HT1080 (cell line): ENCODE results near the gene STIMATE. TPM values are rescaled to one million over a fixed set of nuclear protein-coding genes. Genes with fewer than 3 reads are reported as not detected.

ENCODE experiments used
- DNase-seq: peaks from one replicate; pipeline ENCODE4 v3.0.0-alpha.2; 2015; ENCODE audit warnings: low read depth
- total RNA-seq: library from RNA; depleted of rRNA; stranded (reverse); fragments of >200 nt; shearing (Covaris generic); gene quantifications from 2 replicates; pipeline ENCODE4 v1.2.3, GENCODE V29; 2014

STIMATE gene
- total RNA-seq, 1 experiment from 2014 or later, result 18.7 TPM

DNA sequence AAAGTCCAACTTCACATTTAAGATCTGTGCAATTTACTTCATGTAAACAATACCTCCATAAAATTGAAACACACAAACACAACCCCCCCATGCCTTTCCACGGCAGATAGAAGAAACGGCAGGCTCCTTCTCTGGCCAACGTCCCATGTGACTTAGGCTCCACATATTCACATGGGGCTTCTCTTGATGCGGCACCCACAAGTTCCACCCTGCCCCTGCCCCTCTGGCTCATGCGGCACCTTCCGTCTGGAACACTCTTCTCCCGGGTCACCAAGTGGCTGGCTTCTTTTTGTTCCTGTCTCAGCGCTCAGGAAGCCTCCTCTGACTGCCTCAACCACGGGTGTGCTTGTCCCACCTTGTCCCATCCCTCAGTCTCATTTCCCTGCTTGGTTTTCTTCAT lies 25.6 kb downstream of the STIMATE start:
- no peak for DNase-seq

DNA sequence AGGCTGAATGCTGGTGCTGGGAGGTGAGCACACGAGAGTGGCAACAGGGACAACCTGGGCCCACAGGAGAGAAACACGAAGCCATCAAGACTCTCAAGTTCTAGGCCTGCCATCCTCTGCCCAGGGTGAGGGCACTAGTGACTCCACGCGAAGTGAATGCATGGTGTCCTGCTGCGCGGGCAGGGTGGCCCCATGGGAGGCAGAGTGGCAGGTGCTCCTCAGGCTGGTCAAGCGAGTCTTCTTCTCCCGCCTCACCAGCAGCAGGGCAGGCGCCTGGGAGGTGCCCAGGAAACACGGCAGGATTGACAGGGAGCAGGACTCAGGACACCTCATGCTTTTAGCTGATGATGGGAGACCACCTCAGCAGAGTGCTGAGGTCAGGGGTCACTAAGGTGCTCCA lies 26.9 kb downstream of the STIMATE start:
- DNase-seq, result no peak

DNA sequence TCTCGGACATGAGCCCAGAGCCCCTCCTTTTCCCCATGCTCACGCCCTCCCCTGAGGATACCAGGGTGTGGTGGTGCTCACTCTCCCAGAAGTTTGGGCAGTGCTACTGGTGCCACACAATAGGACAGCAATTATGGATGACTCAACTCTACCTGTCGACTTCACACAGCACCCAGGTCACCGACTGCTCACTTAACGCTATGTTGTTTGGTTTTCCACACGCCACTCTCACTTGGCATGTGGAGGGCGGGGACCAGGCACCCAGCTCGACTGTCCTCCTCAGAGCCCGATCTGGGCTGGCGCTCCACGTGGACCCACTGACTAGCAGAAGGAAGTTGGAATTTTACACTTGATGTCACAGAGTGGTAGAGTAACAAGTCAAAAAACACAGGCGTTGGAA lies 30.9 kb downstream of the STIMATE start:
- DNase-seq, result no peak

DNA sequence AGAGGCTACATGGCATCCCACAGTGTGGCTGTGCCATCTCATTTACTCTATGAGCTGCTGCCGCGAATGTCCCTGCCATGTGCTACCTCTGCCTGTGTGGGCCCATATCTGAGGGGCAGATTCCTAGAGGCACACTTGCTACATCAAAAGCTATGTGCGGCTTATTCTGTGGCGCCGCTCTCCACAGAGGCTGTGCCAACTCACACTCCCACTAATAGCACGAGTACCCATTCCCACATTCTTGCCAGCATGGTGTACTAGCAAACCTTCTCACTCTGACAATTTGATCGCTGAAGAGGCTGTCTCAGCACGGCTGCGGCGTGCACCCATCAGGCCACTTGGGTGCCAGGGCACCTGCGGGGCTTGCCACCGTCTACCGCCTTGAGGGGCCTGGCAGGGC lies 31.4 kb downstream of the STIMATE start:
- DNase-seq, result no peak

DNA sequence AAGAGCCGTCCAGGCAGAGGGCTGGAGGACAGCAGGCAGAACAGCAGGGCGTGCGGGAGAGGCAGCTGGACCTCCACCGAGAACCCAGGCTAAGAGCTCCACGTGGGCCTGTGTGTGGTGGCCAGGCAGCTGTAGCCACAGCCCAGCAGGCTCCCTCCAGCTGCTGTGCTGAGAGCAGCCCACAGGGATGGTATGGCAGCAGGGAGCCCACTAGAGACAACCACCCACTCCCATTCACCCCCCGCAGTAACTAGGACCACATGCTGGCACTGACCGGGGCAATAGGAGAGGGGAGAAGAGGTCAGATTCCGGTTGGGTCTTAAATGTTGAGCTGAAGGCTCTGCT lies 37.0 kb downstream of the STIMATE start:
- DNase-seq, result no peak

DNA sequence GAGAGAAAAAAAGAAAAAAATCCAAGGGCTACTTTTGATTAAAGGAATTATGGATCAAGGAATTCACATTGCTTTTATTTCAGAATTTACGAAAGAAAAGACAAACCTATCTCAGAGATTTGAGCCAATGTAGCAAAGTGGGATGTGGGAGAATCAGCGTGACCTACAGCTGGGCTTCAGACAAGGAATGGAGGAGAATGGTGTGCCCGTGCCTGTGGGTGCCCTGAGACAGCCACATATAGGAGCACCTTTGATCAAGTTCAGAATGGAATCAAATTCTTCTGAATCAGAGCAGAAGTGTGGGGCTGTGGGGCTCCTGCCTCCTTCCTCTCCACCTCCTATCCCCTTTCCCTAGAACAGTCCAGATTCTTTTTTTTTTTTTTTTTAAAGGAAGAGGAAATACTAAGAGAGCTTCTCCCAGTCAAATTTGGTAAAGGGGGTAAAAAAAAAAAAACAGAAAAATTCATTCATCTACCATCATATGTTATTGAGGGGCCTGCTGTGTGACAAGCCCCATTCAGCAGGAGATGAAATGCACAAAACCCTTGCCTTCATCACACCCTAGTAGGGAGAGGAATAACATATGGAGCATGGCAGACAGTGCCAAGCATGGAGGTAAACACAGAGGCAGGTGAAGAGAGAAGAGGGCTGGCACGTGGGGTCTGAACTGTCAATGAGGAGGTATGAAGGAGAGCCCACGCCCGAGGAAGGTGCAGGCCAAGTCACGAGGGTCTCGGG lies 37.5 kb downstream of the STIMATE start:
- no peak for DNase-seq

DNA sequence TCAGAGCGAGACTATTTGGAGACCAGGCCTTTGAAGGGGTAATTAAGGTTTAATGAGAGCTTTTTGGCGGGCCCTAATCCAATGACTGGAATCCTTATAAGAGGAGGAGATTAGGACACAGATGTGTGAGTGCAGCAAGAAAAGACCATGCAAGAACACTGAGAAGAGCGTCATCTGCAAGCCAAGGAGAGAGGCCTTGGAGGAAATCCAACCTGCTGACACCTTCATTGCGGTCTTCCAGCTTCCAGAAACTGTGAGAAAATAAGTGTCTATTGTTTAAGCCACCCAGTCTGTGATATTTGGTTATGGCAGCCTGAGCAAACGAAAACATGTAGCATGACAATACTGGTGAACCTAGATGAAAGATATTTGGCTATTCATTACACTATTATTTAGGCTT lies 39.5 kb downstream of the STIMATE start:
- DNase-seq, result no peak

DNA sequence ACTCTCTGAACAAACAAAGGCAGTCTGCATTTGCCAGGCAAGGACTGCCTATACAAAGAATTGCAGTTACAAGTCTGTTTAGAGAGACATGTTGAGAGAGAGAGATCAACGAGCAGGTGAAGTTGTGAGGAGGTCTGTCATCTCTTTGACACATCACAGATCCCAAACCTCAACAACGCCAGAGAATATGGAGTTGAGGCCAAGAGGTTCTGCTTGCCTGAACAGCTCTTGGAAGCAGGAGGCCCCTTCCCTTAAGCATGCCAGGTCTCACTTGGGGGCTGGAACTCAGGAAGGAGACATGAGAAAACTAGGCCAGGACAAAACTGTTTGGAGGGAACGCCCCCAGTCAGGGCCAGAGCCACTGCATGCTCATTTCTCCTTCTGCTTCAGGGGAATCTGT lies 40.2 kb downstream of the STIMATE start:
- DNase-seq, result no peak

DNA sequence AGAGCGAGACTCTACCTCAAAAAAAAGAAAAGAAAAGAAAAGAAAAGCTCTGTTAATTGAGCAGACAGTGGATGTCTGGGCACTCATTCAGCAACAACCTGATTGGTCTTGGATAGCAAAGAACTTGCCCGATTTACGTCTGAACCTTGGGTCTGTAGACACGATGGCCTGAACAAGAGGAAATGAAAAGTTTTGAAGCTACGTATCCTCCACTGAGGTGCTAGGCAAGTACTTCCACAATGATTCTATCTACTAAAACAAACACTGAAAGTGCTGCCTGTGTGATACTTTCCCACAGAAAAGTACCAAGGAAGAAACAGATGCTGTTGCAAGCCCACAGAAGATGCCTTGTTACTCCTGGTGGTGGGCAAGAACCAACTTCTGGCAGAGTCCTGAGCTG lies 40.7 kb downstream of the STIMATE start:
- DNase-seq, result no peak

DNA sequence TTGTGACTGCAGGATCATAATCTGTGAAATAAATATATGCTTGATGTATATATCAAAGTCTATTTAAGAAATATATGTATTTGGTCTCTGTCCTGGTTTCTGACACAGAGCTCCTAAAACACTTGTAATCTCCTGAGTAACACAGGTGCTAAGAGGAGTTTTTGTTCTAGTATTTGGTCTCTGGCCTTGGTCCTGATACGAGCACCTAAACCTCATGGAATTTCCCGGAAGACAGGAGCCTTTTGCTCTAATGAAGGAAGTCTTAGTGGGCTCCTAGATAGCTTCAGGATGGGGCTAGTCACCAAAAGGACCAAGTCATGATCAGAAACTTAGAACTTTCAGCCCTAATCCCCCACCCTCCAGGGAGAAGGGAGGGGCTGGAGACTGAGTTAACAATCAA lies 43.3 kb downstream of the STIMATE start:
- no peak for DNase-seq

DNA sequence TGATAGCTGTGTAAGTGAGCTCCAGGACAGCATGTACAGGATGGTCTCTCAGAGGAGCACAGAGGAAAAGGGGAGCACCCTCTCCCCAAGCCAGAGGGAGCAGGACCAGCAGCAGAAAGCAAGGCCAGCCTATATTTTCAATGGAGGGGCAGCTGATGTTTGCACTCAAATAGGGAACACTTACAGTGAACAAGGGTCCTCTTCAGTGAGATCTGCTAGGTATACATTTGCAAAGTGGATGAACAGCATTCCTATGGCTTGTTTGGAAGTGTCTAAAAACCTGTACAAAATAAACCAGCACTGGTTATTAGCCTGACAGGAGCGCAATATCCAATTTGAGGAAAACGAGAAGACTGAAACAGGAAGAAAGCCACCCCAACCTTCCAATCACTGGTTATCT lies 44.9 kb downstream of the STIMATE start:
- no peak for DNase-seq

DNA sequence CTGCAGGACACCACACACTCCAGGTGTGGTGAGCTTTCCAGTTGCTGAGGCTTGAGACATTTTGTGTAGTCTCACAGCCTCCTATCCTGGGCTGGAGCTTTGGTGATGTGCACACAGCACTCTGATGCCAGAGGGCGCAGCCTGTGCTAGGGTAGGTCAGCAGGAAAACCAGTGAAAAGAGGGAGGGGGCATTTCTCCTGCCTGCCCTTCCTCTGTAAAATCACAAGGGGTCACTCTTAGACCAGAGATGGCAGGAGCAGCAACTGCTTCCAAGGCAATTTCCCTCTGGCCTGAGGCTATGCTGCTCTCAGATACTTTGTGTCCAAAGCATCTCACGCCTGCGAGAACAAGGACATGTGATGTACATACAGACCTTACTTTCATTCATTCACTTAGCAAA lies 46.0 kb downstream of the STIMATE start:
- peak; percentile 65 for DNase-seq

DNA sequence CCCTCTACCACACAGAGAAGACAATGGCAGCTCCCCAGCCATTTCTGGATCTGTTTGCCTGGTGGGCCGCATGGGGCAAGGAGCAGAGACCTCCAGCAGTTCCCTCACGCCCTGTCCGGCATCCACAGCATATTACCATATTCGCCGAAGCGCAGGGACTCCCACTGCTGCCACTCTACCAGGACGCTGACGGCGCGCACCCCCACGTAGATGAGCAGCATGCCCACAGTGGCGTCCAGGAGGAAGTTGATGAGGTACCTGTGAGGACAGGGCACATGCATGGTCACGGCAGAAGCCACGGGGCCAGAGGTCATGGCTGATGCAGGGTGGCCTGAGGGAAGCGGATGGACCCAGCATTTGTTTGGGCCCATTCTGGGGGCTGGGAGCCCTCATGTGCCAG lies 47.7 kb downstream of the STIMATE start:
- no peak for DNase-seq

DNA sequence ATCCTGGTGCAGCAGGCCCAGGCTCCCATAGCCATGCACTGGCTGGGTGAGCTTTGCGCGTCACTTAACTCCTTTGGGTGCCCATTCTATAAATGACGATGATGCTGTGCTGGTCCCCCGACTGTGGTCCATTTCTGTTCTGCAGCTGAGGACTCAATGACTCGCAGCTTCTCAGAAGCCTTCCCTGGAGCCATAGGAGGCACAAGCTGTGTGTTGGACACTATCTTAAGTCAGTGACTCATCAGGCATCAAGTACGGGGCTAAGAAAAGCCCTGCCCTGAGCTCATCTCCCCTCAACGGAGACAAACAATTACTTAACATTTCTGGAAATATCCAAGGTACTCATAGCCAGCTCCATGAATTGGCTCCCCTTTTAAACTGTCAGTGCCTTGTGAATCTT lies 48.7 kb downstream of the STIMATE start:
- DNase-seq, result peak; percentile 58

DNA sequence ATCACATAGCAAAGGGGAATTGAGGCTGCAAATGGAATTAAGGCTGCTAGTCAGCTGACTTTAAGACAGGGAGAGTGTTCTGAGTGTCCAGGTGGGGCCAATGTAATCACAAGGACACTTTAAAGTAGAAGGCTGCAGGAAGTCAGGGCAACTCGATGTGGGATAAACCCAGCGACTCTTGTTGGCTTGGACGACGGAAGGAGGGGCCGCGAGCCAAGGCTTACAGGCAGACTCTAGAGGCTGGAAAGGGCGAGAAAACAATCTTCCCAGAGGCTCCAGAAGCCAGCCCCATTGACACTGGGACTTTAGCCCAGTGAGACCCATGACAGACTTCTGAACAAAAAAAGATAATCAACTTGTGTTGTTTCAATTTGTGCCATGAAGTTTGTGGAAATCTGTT lies 49.6 kb downstream of the STIMATE start:
- no peak for DNase-seq

DNA sequence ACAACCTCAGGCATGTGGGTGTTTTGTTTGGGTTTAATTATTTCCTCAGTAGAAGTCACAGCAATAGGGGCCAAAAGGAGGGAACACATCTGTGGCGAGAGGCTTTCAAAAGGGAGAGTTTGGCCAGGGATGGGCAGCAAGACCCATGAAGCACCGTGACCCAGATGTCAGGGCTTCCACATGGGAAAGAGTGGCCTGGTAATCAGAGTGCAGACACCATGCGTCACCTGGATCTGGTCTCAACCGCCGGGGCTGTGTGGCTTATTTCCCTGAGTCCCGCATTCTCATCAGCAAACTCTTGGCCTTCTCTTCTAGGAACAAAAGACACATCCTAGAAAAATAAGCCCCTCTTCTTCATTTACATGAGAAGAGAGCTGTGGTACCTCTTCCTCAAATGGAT lies 50.1 kb downstream of the STIMATE start:
- DNase-seq, result no peak

DNA sequence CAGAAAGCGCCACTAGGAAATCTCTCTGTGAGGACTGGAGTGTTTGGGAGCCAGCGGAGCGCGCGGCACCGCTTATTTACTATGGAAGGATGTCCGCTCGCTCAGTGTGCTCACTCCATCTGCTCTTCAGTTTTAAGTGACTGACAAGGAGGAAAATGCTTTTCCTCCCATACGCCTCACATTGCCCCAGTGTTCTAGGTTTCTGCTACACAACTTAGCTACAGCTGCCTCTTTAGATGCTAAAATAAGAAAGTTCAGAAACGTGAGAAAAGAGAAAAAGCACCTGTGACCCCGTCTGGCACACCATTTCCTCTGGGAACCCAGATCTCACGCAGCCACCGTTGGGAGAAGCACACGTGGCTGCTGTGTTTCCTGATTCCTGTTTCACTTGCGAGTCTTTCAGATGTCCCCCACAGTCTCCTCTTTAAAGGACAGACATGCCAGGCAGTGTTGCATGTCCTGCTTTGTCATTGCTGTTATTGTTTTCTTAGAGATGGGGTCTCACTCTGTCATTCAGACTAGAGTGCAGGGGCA lies 50.8 kb downstream of the STIMATE start:
- no peak for DNase-seq

DNA sequence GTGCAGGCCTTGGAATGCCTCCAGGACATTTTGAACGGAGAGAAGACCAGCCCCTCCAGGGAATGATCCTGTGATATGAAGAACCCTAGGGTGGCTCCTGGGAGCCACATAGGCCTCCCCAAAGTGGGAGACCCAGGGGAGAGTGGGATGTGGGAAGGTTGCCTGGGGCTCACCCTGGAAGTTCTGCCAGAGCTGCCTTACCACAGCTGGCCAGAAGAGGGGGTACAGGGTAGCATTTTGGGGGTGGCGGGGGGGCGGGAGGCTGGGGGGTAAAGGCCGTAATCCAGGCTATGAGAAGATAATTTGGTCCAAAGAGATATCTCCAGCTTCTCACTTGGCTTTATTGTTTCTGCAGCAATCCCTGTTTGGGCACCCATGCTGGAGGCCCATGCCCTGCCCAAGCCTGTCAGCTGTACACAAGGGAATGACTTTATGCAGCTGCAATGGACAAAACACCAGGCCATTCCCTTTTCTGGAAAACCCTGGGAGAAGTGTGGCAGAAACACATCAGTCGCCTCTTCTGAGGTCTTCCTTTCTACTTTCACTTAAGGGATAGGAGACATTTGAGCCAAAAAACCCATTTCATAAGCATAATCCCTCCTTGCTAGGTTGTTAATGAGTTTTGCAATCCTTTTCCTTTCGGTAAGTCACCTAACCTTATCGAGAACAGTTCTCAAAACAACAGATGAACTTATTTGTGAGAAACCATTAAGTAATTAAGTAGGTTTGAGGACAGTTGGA lies 51.5 kb downstream of the STIMATE start:
- DNase-seq, result no peak

DNA sequence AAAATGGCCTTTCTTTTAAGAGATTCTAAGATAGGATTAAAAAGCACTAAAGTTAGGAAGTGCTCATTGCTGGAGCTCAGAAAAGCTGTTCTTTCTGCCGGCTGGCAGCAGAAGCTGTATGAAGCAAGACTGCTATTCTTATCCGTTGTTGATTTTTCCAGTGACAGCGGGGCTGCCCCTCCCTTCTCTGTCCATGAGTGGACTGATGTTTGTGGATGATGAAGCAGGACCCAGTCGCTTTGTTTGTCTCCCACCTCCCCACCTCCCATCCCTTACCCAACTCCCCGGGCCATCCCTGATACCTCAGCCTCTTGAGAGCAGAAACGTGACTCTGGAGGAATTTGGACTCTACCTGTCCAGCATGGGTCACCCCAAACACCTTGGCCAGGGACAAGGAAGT lies 52.2 kb downstream of the STIMATE start:
- DNase-seq, result no peak

DNA sequence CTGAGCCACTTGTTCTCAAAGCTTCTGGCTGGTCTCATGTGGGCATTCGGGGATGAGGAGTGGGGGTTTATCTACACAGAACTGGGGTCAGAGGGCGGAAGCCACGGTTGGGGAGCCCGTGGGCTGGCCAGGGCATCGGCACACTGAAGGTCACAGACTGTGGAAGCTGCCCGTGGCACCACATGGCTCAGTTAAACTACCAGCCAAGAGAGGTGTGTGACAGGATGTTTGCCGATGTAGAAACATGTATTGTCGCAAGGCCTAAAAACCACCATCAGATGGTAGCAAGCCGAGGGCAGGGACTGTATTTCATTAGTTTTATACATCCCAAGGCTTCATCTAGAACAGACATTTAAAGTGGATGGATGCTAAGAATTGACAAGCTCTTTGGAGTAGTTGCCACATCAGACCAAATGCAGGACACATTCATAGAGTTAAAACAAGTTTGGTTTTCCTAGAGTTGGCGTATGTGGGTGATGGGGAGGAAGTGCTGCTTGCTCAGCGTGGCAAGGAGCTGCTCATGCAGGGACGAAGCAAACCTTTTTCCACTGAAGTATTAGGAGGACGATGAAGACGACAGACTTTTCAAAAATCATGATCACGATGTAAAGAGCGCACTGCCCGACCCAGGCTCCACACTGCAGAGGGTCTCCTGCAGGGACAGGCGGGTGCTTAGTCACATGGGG lies 52.9 kb downstream of the STIMATE start:
- DNase-seq, result no peak

DNA sequence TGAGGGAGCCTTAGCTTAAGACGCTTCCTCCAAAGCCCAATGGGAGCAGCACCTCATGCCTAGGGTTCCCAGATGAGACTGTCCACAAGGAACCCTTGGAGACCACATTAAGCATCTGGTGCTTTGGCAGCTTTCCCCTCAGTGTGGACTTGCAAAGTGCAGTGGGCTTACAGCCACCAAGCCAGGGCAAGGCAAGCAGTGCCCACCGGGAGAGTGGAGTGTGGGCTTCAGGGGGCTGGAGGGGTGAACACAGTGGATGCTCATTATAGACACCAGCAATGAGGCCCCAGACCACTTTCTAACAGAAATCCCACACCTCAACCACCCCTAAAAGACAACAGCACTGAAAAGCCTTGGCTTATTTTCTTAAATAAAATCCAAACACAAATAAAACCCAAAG lies 53.5 kb downstream of the STIMATE start:
- no peak for DNase-seq

DNA sequence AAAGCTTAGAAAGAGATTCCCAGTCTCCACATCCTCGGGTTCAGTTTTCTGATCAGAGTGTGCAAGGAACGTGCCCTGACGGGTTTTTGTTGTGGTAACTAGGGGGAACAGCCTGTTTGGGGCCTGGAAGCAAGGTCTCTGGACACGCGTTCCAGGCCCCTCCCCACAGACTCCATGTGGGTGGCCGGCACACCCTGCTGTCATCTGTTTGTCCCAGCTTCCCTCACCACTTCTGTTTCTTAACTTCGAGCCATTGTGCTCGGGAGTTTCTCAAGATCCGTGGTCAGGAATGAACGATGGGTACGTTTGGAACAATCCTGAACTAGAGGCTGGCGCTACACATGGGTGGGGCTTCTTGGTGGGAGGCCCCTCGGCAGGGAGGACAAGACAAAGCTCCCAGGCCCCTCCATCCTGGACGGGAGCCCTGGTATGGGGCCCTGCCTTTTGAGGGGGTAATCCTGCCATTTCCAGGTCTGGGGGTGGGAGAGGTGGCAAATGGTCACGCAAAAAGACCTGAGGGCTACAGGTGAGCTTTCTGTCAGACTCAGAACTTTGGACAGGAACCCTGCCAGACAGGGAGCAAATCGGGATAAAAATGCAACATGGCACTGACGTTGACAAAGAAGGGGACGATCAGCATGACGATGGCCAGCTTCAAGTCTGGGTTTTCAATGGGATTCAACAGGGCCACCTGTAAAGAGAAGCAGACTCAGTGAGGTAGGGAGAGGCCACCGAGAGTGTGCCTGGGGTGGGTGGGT lies 54.1 kb downstream of the STIMATE start:
- DNase-seq, result no peak
